ENCODE data around the gene MESP2. TPM values are rescaled to one million over a fixed set of nuclear protein-coding genes. Genes with fewer than 3 reads are reported as not detected.

MESP2 gene, protein sequence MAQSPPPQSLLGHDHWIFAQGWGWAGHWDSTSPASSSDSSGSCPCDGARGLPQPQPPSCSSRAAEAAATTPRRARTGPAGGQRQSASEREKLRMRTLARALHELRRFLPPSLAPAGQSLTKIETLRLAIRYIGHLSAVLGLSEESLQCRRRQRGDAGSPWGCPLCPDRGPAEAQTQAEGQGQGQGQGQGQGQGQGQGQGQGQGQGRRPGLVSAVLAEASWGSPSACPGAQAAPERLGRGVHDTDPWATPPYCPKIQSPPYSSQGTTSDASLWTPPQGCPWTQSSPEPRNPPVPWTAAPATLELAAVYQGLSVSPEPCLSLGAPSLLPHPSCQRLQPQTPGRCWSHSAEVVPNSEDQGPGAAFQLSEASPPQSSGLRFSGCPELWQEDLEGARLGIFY
- 0.23 and 0.68 TPM in 2 replicates for total RNA-seq

DNA sequence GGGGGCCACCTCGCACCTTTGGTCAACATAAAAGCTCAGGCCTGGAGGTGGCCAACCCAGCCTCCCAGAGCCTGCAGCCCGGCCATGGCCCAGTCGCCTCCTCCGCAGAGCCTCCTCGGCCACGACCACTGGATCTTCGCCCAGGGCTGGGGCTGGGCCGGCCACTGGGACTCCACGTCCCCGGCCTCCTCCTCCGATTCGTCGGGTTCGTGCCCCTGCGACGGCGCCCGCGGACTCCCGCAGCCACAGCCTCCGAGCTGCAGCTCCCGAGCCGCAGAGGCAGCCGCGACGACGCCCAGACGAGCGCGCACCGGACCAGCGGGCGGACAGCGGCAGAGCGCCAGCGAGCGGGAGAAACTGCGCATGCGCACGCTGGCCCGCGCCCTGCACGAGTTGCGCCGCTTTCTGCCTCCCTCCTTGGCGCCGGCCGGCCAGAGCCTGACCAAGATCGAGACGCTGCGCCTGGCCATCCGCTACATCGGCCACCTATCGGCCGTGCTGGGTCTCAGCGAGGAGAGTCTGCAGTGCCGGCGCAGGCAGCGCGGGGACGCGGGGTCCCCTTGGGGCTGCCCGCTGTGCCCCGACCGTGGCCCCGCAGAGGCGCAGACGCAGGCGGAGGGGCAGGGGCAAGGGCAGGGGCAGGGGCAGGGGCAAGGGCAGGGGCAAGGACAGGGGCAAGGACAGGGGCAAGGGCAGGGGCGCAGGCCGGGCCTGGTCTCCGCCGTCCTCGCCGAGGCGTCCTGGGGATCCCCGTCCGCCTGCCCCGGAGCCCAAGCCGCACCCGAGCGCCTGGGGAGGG lies at the start of gene MESP2:
Gene MESP2 (plus strand): TSS at position 59 of the 799 bp plus-strand sequence. CDS start 26 bp downstream, at position 85.

DNA sequence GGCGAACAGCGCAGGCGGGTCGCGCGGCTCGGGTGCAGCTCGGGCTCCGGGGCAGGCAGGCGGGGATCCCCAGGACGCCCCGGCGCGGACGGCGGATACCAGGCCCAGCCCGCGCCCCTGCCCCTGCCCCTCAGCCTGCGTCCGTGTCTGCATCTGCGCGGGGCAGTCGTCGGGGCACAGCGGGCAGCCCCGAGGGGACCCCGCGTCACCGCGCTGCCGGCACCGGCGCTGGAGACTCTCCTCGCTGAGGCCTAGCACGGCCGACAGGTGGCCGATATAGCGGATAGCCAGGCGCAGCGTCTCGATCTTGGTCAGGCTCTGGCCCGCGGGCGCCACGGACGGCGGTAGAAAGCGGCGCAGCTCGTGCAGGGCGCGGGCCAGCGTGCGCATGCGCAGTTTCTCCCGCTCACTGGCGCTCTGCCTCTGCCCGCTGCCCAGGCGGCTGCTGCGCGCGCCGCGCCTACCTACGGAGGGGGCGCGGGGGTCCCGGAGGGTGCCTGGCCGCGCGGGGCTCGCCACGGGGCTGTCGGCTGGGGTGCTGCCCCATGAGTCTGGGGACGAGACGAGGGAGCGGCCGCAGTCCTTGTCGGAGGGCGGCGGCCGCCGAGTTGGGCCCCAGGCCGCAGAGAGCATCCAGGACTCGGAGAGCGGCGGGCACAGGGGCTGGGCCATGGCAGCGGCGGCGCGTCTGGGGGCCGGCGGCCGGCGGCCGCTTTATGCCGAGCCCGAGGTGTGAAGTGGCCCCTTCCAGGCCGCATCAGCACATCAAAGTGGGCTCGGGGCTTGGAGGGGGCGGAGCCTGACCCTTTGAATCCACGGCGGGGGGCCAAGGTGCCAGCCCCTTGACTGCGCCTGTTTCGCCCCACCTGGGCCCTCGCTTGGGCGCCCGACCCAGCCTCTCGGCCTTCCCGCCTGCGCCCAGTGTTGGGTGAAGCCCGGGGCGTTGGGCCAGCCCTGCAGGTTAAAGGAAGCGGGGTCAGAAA lies 25.3 kb upstream of the MESP2 start, which contains the start of gene MESP1:
Gene MESP1 (minus strand): TSS at position 690 of the 983 bp plus-strand sequence. CDS start 18 bp downstream, at position 672.

Other genes with a start within 250 kb of the MESP2 start
- gene TICRR, start 200.9 kb upstream of the MESP2 start, total RNA-seq = 0.34 and 0.93 TPM in 2 replicates
- 13.8 and 14.1 TPM in 2 replicates for gene KIF7, start 120.9 kb upstream of the MESP2 start, total RNA-seq
- gene PLIN1, start 97.0 kb upstream of the MESP2 start, total RNA-seq = 0.26 and 1.2 TPM in 2 replicates
- 3.6 and 5.1 TPM in 2 replicates for gene PEX11A, start 85.6 kb upstream of the MESP2 start, total RNA-seq
- gene WDR93, start 85.5 kb upstream of the MESP2 start, total RNA-seq = not detected in 2 replicates
- gene MESP1, start 25.1 kb upstream of the MESP2 start, total RNA-seq = 0.23 and 0.26 TPM in 2 replicates
- gene ANPEP, start 38.5 kb downstream of the MESP2 start, total RNA-seq = 210 and 233 TPM in 2 replicates
- gene AP3S2, start 117.7 kb downstream of the MESP2 start, total RNA-seq = 15.2 and 27.3 TPM in 2 replicates
- gene ARPIN, start 136.6 kb downstream of the MESP2 start, total RNA-seq = 9.8 and 14.0 TPM in 2 replicates
- gene ZNF710, start 225.0 kb downstream of the MESP2 start, total RNA-seq = 5.8 and 8.3 TPM in 2 replicates